Measurements from ENCODE around the gene ARL5A. TPM values are rescaled to one million over a fixed set of nuclear protein-coding genes. Genes with fewer than 3 reads are reported as not detected.

ARL5A gene
- total RNA-seq, 6 experiments from 2014 or later: 20.0 to 33.3 (median 22.4) TPM

DNA sequence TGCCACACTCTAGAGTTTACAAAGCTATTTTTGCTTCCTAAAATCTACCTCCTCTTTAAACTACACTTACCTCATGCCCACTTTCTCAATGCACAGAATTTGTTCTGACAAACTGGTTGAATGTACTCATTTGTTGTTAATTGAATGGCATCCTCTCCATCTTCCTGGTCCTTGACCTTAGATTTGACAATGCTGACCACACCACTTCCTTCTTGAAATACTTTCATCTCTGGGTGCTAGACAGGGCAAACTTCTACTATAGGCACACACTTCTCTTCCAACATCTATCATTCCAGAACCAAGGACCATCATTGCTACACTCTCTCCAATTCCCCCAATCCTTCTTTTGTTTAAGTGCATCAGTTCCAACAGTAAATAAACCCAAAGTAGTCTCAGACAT, 22.3 kb downstream of the ARL5A start:
- intact Hi-C loops (cut with DNase I): no loop called here
- ATAC-seq: no peak
- Histone ChIP-seq H3K4me1 (peaks cover 0 to 6% (median 0%) of the 10 kb centered on the region in 4 donors), H3K27me3 (no peaks in the 10 kb centered on the region), H3K4me3 (no peak overlapping the region), H3K36me3 (peaks cover 0 to 13% (median 5%) of the 10 kb centered on the region in 4 donors), H3K27ac (no peak overlapping the region), H3K9me3 (no peaks in the 10 kb centered on the region)
- TF ChIP-seq POLR2A (IDR thresholded peaks at IDR 0.05): no peak
- TF ChIP-seq, protein P1, sequence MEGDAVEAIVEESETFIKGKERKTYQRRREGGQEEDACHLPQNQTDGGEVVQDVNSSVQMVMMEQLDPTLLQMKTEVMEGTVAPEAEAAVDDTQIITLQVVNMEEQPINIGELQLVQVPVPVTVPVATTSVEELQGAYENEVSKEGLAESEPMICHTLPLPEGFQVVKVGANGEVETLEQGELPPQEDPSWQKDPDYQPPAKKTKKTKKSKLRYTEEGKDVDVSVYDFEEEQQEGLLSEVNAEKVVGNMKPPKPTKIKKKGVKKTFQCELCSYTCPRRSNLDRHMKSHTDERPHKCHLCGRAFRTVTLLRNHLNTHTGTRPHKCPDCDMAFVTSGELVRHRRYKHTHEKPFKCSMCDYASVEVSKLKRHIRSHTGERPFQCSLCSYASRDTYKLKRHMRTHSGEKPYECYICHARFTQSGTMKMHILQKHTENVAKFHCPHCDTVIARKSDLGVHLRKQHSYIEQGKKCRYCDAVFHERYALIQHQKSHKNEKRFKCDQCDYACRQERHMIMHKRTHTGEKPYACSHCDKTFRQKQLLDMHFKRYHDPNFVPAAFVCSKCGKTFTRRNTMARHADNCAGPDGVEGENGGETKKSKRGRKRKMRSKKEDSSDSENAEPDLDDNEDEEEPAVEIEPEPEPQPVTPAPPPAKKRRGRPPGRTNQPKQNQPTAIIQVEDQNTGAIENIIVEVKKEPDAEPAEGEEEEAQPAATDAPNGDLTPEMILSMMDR (IDR thresholded peaks at IDR 0.05): no peak
- no peak for DNase-seq

DNA sequence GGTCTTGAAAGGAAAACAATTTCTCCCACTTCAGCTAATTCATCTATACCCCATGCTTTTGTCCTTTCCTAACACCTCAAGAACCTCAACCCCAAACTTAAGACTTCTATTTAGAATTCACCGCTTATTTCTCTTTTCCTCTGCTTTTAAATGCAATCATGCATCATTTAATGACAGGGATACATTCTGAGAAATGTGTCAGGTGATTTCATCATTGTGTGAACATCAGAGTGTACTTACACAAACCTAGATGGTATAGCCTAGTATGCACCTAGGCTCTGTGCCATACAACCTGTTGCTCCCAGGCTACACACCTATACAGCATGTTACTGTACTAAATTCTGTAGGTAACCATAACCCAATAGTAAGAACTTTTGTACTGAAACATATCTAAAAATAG, 22.9 kb downstream of the ARL5A start:
- no peak for ATAC-seq
- no peak for TF ChIP-seq POLR2A (IDR thresholded peaks at IDR 0.05)
- TF ChIP-seq, protein P1 (IDR thresholded peaks at IDR 0.05): no peak
- Histone ChIP-seq H3K9me3 (no peaks in the 10 kb centered on the region), H3K4me1 (peaks cover 0 to 6% (median 0%) of the 10 kb centered on the region in 4 donors), H3K27me3 (no peaks in the 10 kb centered on the region), H3K27ac (no peak overlapping the region), H3K4me3 (no peak overlapping the region), H3K36me3 (peaks cover 0 to 13% (median 4%) of the 10 kb centered on the region in 4 donors)
- intact Hi-C loops (cut with DNase I): no loop called here
- WGBS (ENCODE audit: insufficient coverage, low coverage, low lambda C conversion rate, missing lambda C conversion rate): 94% methylated on average over 1 of the region's 1 CpG
- no peak for DNase-seq

DNA sequence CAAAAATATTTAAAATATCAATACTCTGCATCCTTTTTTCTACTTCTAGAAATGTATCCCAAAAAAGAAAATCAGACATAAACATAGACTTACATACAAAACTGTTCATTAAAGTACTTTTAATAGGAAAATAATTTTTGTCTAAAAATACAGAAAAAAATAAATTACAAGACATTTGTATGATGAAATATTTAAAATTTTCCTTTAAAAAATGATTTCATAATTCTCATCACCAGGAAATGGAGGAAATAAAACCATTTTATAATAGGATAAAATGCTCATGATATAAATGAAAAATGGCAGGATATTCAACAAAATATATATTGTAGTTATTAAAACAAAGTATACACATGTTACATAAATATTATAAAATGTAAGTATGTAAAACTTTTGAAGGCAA, 24.4 kb downstream of the ARL5A start:
- no peak for ATAC-seq
- intact Hi-C loops (cut with DNase I): no loop called here
- no peak for TF ChIP-seq POLR2A (IDR thresholded peaks at IDR 0.05)
- TF ChIP-seq, protein P1 (IDR thresholded peaks at IDR 0.05): no peak

DNA sequence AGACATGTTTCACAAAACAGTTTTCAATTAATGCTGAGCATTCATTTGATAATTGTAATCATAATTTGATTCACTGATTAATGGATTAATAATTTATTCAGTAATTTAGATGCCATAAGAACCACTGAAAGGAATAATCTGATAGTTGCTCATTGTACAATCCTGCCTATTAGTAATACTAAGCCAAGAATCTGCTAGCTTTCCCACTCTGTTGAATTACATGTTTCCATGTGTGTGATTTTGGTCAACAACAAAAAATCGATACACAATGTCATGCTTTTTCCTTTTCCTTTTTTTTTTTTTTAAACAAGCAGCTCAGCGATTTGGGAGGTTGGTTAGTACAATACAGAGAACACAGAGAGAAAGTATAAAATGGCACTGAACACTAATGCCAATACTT, 25.9 kb downstream of the ARL5A start:
- ATAC-seq: no peak
- 91% methylated on average over 2 of the region's 2 CpGs for WGBS (ENCODE audit: insufficient coverage, low coverage, low lambda C conversion rate, missing lambda C conversion rate)
- no peaks in the 10 kb centered on the region for H3K9me3 ChIP-seq
- intact Hi-C loops (cut with DNase I): no loop called here
- peaks cover 0 to 13% (median 4%) of the 10 kb centered on the region in 4 donors for H3K36me3 ChIP-seq
- no peaks in the 10 kb centered on the region for H3K4me1 ChIP-seq
- no peak overlapping the region for H3K27ac ChIP-seq
- no peak overlapping the region for H3K4me3 ChIP-seq
- TF ChIP-seq, protein P1 (IDR thresholded peaks at IDR 0.05): no peak
- TF ChIP-seq POLR2A (IDR thresholded peaks at IDR 0.05): no peak
- no peaks in the 10 kb centered on the region for H3K27me3 ChIP-seq
- DNase-seq: no peak

More for the DNA sequence above, 24.4 kb downstream of the ARL5A start:
- Histone ChIP-seq H3K4me3 (no peak overlapping the region), H3K27ac (no peak overlapping the region), H3K9me3 (no peaks in the 10 kb centered on the region), H3K36me3 (peaks cover 0 to 13% (median 4%) of the 10 kb centered on the region in 4 donors), H3K27me3 (no peaks in the 10 kb centered on the region), H3K4me1 (peaks cover 0 to 6% (median 0%) of the 10 kb centered on the region in 4 donors)
- DNase-seq: no peak

DNA sequence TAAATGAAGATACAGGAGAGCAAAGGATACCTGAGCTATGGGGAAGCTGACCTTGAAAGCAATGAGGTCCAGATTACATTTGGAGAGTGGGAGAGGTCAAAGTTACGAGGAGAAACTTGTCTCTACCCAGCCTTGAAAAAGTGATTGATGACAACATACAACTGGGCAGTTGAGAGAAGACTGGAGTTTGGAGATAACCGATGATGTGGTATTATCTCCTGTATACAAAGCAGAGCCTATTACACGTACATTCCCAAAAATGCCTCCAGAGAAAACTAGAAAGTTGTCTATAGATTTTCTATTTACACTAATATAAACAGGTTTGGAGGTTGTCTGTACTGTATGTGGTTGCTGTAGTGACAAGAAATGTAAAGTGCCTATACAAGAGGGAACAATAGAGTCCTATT, 28.3 kb downstream of the ARL5A start:
- WGBS (ENCODE audit: insufficient coverage, low coverage, low lambda C conversion rate, missing lambda C conversion rate): 76% methylated on average over 3 of the region's 3 CpGs
- ATAC-seq (no peak), DNase-seq (no peak)
- TF ChIP-seq POLR2A (IDR thresholded peaks at IDR 0.05): no peak
- TF ChIP-seq, protein P1 (IDR thresholded peaks at IDR 0.05): no peak
- H3K4me1 ChIP-seq: no peaks in the 10 kb centered on the region
- no peak overlapping the region for H3K4me3 ChIP-seq
- no peaks in the 10 kb centered on the region for H3K9me3 ChIP-seq
- no peaks in the 10 kb centered on the region for H3K27me3 ChIP-seq
- H3K36me3 ChIP-seq: peaks cover 0 to 7% (median 3%) of the 10 kb centered on the region in 4 donors
- no peak overlapping the region for H3K27ac ChIP-seq
- intact Hi-C loops (cut with DNase I): no loop called here
